Breast epithelium (tissue), 4 donors: ENCODE measurements around the gene FSIP1. TPM values are rescaled to one million over a fixed set of nuclear protein-coding genes. Genes with fewer than 3 reads are reported as not detected.

Experiments used
- DNase-seq, 2 donors: peaks; one replicate each; pipeline ENCODE4 v3.0.0-alpha.2; 2019; ENCODE audit warnings: low spot score in 2 of 2
- H3K27ac ChIP-seq, 2 donors: fragments of 200-600 bp; sonication (generic) in 1 of 2; one replicate each; pipeline ENCODE4 v1.5.1; 2016 to 2019; ENCODE audit warnings: mild to moderate bottlenecking in 1 of 2
- H3K27me3 ChIP-seq, 2 donors: fragments of 200-600 bp; sonication (generic) in 1 of 2; one replicate each; pipeline versions ENCODE4 v1.5.1 to v1.6.0; 2017 to 2019; ENCODE audit warnings: control low read depth in 1 of 2, mild to moderate bottlenecking in 1 of 2
- H3K36me3 ChIP-seq: fragments of 200-600 bp; one replicate; pipeline ENCODE4 v1.5.1; 2019
- H3K4me1 ChIP-seq, 2 donors: fragments of 200-600 bp; sonication (generic); one replicate each; pipeline ENCODE4 v1.5.1; 2016 to 2019; ENCODE audit warnings: control low read depth in 1 of 2
- H3K4me3 ChIP-seq, 3 donors: fragments of 200-600 bp; sonication (generic); 1 replicate in 2 of 3; 2 replicates in 1 of 3; pipeline ENCODE4 v1.5.1; 2016 to 2019; ENCODE audit warnings: mild to moderate bottlenecking in 3 of 3, moderate library complexity in 2 of 3
- H3K9me3 ChIP-seq, 2 donors: fragments of 200-600 bp; sonication (generic) in 1 of 2; one replicate each; pipeline ENCODE4 v1.5.1; 2016 to 2019; ENCODE audit warnings: control low read depth in 1 of 2
- CTCF ChIP-seq, 3 donors: fragments of 450-650 bp; IDR thresholded peaks; one replicate each; pipeline ENCODE4 v1.5.1; 2016 to 2017; ENCODE audit warnings: antibody characterized with exemption in 3 of 3, mild to moderate bottlenecking in 3 of 3, moderate library complexity in 3 of 3
- POLR2A ChIP-seq: fragments of 450-650 bp; IDR thresholded peaks from one replicate; pipeline ENCODE4 v1.6.1; 2016; ENCODE audit warnings: antibody characterized with exemption, mild to moderate bottlenecking, moderate library complexity
- POLR2AphosphoS5 ChIP-seq, 3 donors: sonication (generic); formaldehyde crosslinking; IDR thresholded peaks; one replicate each; pipeline ENCODE4 v1.6.1; 2017; ENCODE audit warnings: antibody characterized with exemption in 3 of 3
- intact Hi-C: fragments of 100-400 bp; cut with DNase I; formaldehyde crosslinking; loops from one replicate; pipeline ENCODE4 v1.15.1; 2023; ENCODE audit warnings: low total_unique reads
- total RNA-seq, 3 donors: library from RNA; depleted of rRNA; stranded (reverse); fragments of >200 nt; gene quantifications; one replicate each; pipeline ENCODE4 v1.1.0, GENCODE V29; 2016

FSIP1 gene
- total RNA-seq, 3 donors from 2014 or later = 0.32 to 23.3 (median 16.2) TPM

GRCh38 chr15:39584662-39585388 is 197.8 kb downstream of the FSIP1 start:
- DNase-seq = no peak
- Histone ChIP-seq H3K4me3 (peak overlapping the region; percentile 55 to 88 (median 71)), H3K27me3 (no peaks in the 10 kb centered on the region), H3K4me1 (peaks cover 9% of the 10 kb centered on the region in 2 donors), H3K27ac (no peak overlapping the region), H3K9me3 (no peaks in the 10 kb centered on the region), H3K36me3 (peaks cover 4% of the 10 kb centered on the region)
- TF ChIP-seq POLR2A (no peak), CTCF (IDR thresholded peaks at IDR 0.05) (no peak)
- intact Hi-C loops = loop anchor here (5.0 kb wide), 1 partner anchor 413 kb away; no protein-coding TSS in a partner anchor

DNA sequence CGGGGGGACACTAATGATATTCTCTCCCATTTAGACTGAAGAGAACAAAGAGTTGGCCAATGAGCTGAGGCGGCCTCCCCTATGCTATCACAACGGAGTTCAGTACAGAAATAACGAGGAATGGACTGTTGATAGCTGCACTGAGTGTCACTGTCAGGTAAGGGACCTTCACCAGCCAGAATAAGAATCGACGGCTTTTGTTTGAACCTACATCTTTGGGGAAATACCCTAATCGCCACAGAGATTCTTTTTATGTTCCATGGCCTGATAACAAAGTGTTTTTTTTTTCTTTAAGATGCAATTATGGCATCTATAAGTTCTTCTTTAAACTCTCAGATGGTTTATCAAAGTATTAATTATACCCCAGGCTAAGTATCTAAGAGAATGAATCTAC is 198.4 kb downstream of the FSIP1 start:
- Histone ChIP-seq H3K27me3 (no peaks in the 10 kb centered on the region), H3K4me1 (peaks cover 9% of the 10 kb centered on the region in 2 donors), H3K27ac (peak overlapping the region; percentile 18 to 96), H3K36me3 (peaks cover 3% of the 10 kb centered on the region), H3K4me3 (peak overlapping the region; percentile 55 to 88 (median 71)), H3K9me3 (no peaks in the 10 kb centered on the region)
- TF ChIP-seq POLR2AphosphoS5 (IDR thresholded peaks at IDR 0.05) = no peak
- TF ChIP-seq CTCF (IDR thresholded peaks at IDR 0.05) = no peak
- peak; percentile 33 for TF ChIP-seq POLR2A
- intact Hi-C loops = loop anchor here (5.0 kb wide), 1 partner anchor 412 kb away; no protein-coding TSS in a partner anchor
- no peak for DNase-seq

GRCh38 chr15:39583596-39584265 is 198.9 kb downstream of the FSIP1 start:
- H3K9me3 ChIP-seq = no peaks in the 10 kb centered on the region
- no peak for TF ChIP-seq CTCF (IDR thresholded peaks at IDR 0.05)
- peak overlapping the region; percentile 96 for H3K27ac ChIP-seq
- no peaks in the 10 kb centered on the region for H3K27me3 ChIP-seq
- DNase-seq = no peak
- H3K4me1 ChIP-seq = peaks cover 9% of the 10 kb centered on the region in 2 donors
- intact Hi-C loops = loop anchor here (5.0 kb wide), 1 partner anchor 411 kb away; no protein-coding TSS in a partner anchor
- no peaks in the 10 kb centered on the region for H3K36me3 ChIP-seq
- peak overlapping the region; percentile 55 to 88 (median 71) for H3K4me3 ChIP-seq

- Histone ChIP-seq H3K4me1 (peaks cover 8 to 9% of the 10 kb centered on the region in 2 donors), H3K27ac (peak overlapping the region; percentile 96), H3K9me3 (no peaks in the 10 kb centered on the region), H3K27me3 (no peaks in the 10 kb centered on the region), H3K4me3 (peak overlapping the region; percentile 55 to 88 (median 71)), H3K36me3 (no peaks in the 10 kb centered on the region)
- intact Hi-C loops = loop anchor here (5.0 kb wide), 1 partner anchor 411 kb away; no protein-coding TSS in a partner anchor
- TF ChIP-seq POLR2A = no peak
- no peak for TF ChIP-seq CTCF (IDR thresholded peaks at IDR 0.05)
- no peak for TF ChIP-seq POLR2AphosphoS5 (IDR thresholded peaks at IDR 0.05)
- DNase-seq = no peak
Measured at GRCh38 chr15:39582977-39583595, 199.6 kb downstream of the FSIP1 start.
